IMR-90 (cell line): ENCODE results near the gene LYPD6B. TPM values are rescaled to one million over a fixed set of nuclear protein-coding genes. Genes with fewer than 3 reads are reported as not detected.

Experiments
- ATAC-seq: fragments of 200-7000 bp; cut with Tn5 transposase; 2 replicates; pipeline ENCODE4 v1.9.1; 2020; ENCODE audit warnings: low read depth, mild to moderate bottlenecking, moderate library complexity
- BruUV-seq: library from RNA; stranded (reverse); fragments of 400-500 nt; replicated peaks from 2 replicates; lab custom pipeline; 2021; lab: Mats Ljungman, UMichigan
- CTCF ChIA-PET: fragments of 300-600 bp; formaldehyde crosslinking; extraction: SDS; loops from one replicate; lab custom pipeline; 2021; ENCODE audit warnings: antibody characterized with exemption; lab: Yijun Ruan, JAX
- POLR2A ChIA-PET: fragments of 300-600 bp; sonication (Branson Sonifier 250); formaldehyde crosslinking; loops from one replicate; lab custom pipeline; 2022; ENCODE audit warnings: antibody characterized with exemption; ENCODE audit not compliant: unreplicated experiment; lab: Charles Lee
- DNase-seq: peaks from one replicate; pipeline ENCODE4 v3.0.0; 2013
- H2AFZ ChIP-seq: replicated peaks from 2 replicates; pipeline ENCODE3; 2013; ENCODE audit warnings: low read length, mild to moderate bottlenecking; ENCODE audit not compliant: poor library complexity
- H2AK5ac ChIP-seq: 2 replicates; pipeline ENCODE4 v1.6.1; 2013; ENCODE audit warnings: low read depth, low read length, inconsistent platforms
- H2AK9ac ChIP-seq: replicated peaks from 2 replicates; pipeline ENCODE3; 2013; ENCODE audit warnings: mild to moderate bottlenecking, low read depth, low read length, moderate library complexity; ENCODE audit not compliant: poor library complexity
- H2BK120ac ChIP-seq: 2 replicates; pipeline ENCODE4 v1.6.1; 2013; ENCODE audit warnings: low read depth, low read length, inconsistent platforms
- H2BK15ac ChIP-seq: 3 replicates; pipeline ENCODE4 v1.6.1; 2013; ENCODE audit warnings: low read depth, low read length, inconsistent platforms
- H2BK20ac ChIP-seq: 2 replicates; pipeline ENCODE4 v1.6.1; 2013; ENCODE audit warnings: low read depth, mild to moderate bottlenecking, inconsistent platforms, low read length, moderate library complexity
- H2BK5ac ChIP-seq: 2 replicates; pipeline ENCODE4 v1.6.1; 2013; ENCODE audit warnings: mild to moderate bottlenecking, low read depth, low read length, inconsistent platforms; ENCODE audit not compliant: poor library complexity, severe bottlenecking
- H3K14ac ChIP-seq: replicated peaks from 2 replicates; pipeline ENCODE4 v1.6.1; 2013; ENCODE audit warnings: low read depth, low read length, inconsistent platforms
- H3K18ac ChIP-seq: 2 replicates; pipeline ENCODE4 v1.6.1; 2013; ENCODE audit warnings: low read depth, low read length, control low read depth
- H3K23ac ChIP-seq: 2 replicates; pipeline ENCODE4 v1.6.1; 2013; ENCODE audit warnings: low read depth, low read length, inconsistent platforms
- H3K27ac ChIP-seq: 2 replicates; pipeline ENCODE4 v1.5.1; 2013; ENCODE audit warnings: mild to moderate bottlenecking, control low read depth, low read length; ENCODE audit not compliant: insufficient read depth
- H3K27me3 ChIP-seq: 2 replicates; pipeline ENCODE4 v1.6.1; 2013; ENCODE audit warnings: low read length; ENCODE audit not compliant: control insufficient read depth, insufficient read depth
- H3K36me3 ChIP-seq: 2 replicates; pipeline ENCODE4 v1.6.1; 2013; ENCODE audit warnings: low read length, mixed read lengths; ENCODE audit not compliant: control insufficient read depth, insufficient read depth
- H3K4ac ChIP-seq: 2 replicates; pipeline ENCODE4 v1.6.1; 2013; ENCODE audit warnings: low read depth, low read length, inconsistent platforms
- H3K4me1 ChIP-seq: 2 replicates; pipeline ENCODE4 v1.6.1; 2013; ENCODE audit warnings: low read length, mixed read lengths; ENCODE audit not compliant: control insufficient read depth, insufficient read depth
- H3K4me2 ChIP-seq: 2 replicates; pipeline ENCODE4 v1.6.1; 2013; ENCODE audit warnings: low read depth, mild to moderate bottlenecking, control low read depth, low read length, moderate library complexity
- H3K4me3 ChIP-seq: 2 replicates; pipeline ENCODE4 v1.5.1; 2013; ENCODE audit warnings: low read depth, mild to moderate bottlenecking, control low read depth, low read length, moderate library complexity; ENCODE audit not compliant: insufficient read depth
- H3K56ac ChIP-seq: 2 replicates; pipeline ENCODE4 v1.6.1; 2013; ENCODE audit warnings: low read length, inconsistent platforms; ENCODE audit not compliant: insufficient read depth; ENCODE audit errors: extremely low read depth
- H3K79me1 ChIP-seq, 2 experiments: 2 replicates each; pipeline ENCODE4 v1.6.1; 2013; ENCODE audit warnings: low read length in 2 of 2, inconsistent platforms in 1 of 2, low read depth in 1 of 2
- H3K9ac ChIP-seq: 2 replicates; pipeline ENCODE4 v1.6.1; 2013; ENCODE audit warnings: low read depth, low read length, control low read depth
- H3K9me1 ChIP-seq: 2 replicates; pipeline ENCODE4 v1.6.1; 2013; ENCODE audit warnings: low read length, inconsistent platforms; ENCODE audit not compliant: insufficient read depth
- H3K9me3 ChIP-seq: 2 replicates; pipeline ENCODE4 v1.6.1; 2013; ENCODE audit warnings: low read length; ENCODE audit not compliant: control insufficient read depth, insufficient read depth
- H4K20me1 ChIP-seq: 2 replicates; pipeline ENCODE4 v1.6.1; 2013; ENCODE audit warnings: low read length, inconsistent platforms; ENCODE audit not compliant: insufficient read depth
- H4K5ac ChIP-seq: 2 replicates; pipeline ENCODE4 v1.6.1; 2013; ENCODE audit warnings: mild to moderate bottlenecking, low read depth, low read length, control low read depth
- H4K8ac ChIP-seq, 2 experiments: 2 replicates each; pipeline ENCODE4 v1.6.1; 2013; ENCODE audit warnings: low read depth in 2 of 2, low read length in 2 of 2, control low read depth in 1 of 2, inconsistent platforms in 1 of 2
- H4K91ac ChIP-seq: 2 replicates; pipeline ENCODE4 v1.6.1; 2013; ENCODE audit warnings: low read depth, low read length, inconsistent platforms; ENCODE audit not compliant: insufficient read depth
- BHLHE40 ChIP-seq: fragments of 150-350 bp; IDR thresholded peaks from 2 replicates; pipeline ENCODE4 v1.6.1; 2016; ENCODE audit warnings: mild to moderate bottlenecking, low read depth, low read length
- CEBPB ChIP-seq: IDR thresholded peaks from 2 replicates; pipeline ENCODE4 v1.6.1; 2012; ENCODE audit warnings: low read depth, low read length, improper control_type of control experiment
- CHD1 ChIP-seq: IDR thresholded peaks from 2 replicates; pipeline ENCODE4 v1.6.1; 2012; ENCODE audit warnings: low read depth, low read length, improper control_type of control experiment
- FOS ChIP-seq: fragments of 150-350 bp; IDR thresholded peaks from 2 replicates; pipeline ENCODE4 v1.6.1; 2016; ENCODE audit warnings: low read depth, low read length
- MAFK ChIP-seq: IDR thresholded peaks from 2 replicates; pipeline ENCODE4 v1.6.1; 2012; ENCODE audit warnings: low read depth, low read length, improper control_type of control experiment
- MAZ ChIP-seq: IDR thresholded peaks from 2 replicates; pipeline ENCODE4 v1.6.1; 2012; ENCODE audit warnings: low read depth, mild to moderate bottlenecking, low read length, improper control_type of control experiment, moderate library complexity, borderline replicate concordance
- MXI1 ChIP-seq: IDR thresholded peaks from 2 replicates; pipeline ENCODE4 v1.6.1; 2012; ENCODE audit warnings: low read depth, mild to moderate bottlenecking, low read length, moderate library complexity, borderline replicate concordance
- NFE2L2 ChIP-seq: fragments of 150-350 bp; IDR thresholded peaks from 2 replicates; pipeline ENCODE4 v1.6.1; 2016; ENCODE audit warnings: low read depth, mild to moderate bottlenecking, low read length
- POLR2A ChIP-seq: IDR thresholded peaks from 2 replicates; pipeline ENCODE4 v1.6.1; 2012; ENCODE audit warnings: mild to moderate bottlenecking, low read depth, low read length
- RAD21 ChIP-seq: IDR thresholded peaks from 2 replicates; pipeline ENCODE4 v1.6.1; 2012; ENCODE audit warnings: low read length, improper control_type of control experiment
- RCOR1 ChIP-seq: IDR thresholded peaks from 2 replicates; pipeline ENCODE4 v1.6.1; 2012; ENCODE audit warnings: mild to moderate bottlenecking, low read length, improper control_type of control experiment; ENCODE audit not compliant: insufficient replicate concordance
- RFX5 ChIP-seq: IDR thresholded peaks from 2 replicates; pipeline ENCODE4 v1.8.0; 2012; ENCODE audit warnings: low read depth, mild to moderate bottlenecking, low read length, moderate library complexity
- SMC3 ChIP-seq: fragments of 150-350 bp; IDR thresholded peaks from 2 replicates; pipeline ENCODE4 v1.6.1; 2016; ENCODE audit warnings: low read depth, mild to moderate bottlenecking, antibody characterized with exemption, low read length, moderate library complexity
- WGBS, 2 experiments: methylation state at CpG; one replicate each; pipeline versions ENCODE4 v1.1.5 to v1.1.7; 2013; ENCODE audit warnings: missing lambda C conversion rate in 2 of 2; ENCODE audit not compliant: insufficient read length in 1 of 2; ENCODE audit errors: extremely low coverage in 2 of 2; 5-methylcytosine and 5-hydroxymethylcytosine counted together
- dilution Hi-C: fragments of 300-500 bp; cut with HindIII; formaldehyde crosslinking; loops from one replicate; pipeline ENCODE4 v1.14.3; 2018; ENCODE audit warnings: low sequenced_read_pairs; ENCODE audit not compliant: unreplicated experiment
- in situ Hi-C: fragments of 300-500 bp; cut with MboI; formaldehyde crosslinking; loops from 3 replicates; pipeline ENCODE4 v1.14.3; 2019; ENCODE audit warnings: low sequenced_read_pairs, inconsistent platforms, mixed read lengths
- intact Hi-C: fragments of 100-400 bp; cut with micrococcal nuclease; formaldehyde crosslinking; loops from 2 replicates; pipeline ENCODE4 v1.10.0; 2022
- polyA plus RNA-seq, 3 experiments: library from polyadenylated mRNA; depleted of rRNA; stranded (reverse); fragments of >200 nt; gene quantifications; 2 replicates each; pipeline ENCODE4 v1.2.3, GENCODE V29; 2012; ENCODE audit warnings: low replicate concordance in 1 of 3
- total RNA-seq: library from RNA; depleted of rRNA; stranded (reverse); fragments of >200 nt; gene quantifications from 2 replicates; pipeline ENCODE4 v1.2.3, GENCODE V29; 2012
- TF ChIP-seq, protein P1 (sequence below): conservative IDR thresholded peaks from 2 replicates; pipeline ENCODE4 v1.5.1; 2012; ENCODE audit warnings: mild to moderate bottlenecking, low read depth, low read length, improper control_type of control experiment
- TF ChIP-seq, protein P2 (sequence below): fragments of 150-350 bp; IDR thresholded peaks from 2 replicates; pipeline ENCODE4 v1.6.1; 2016; ENCODE audit warnings: low read depth, mild to moderate bottlenecking, low read length, moderate library complexity, borderline replicate concordance
- TF ChIP-seq, protein P3 (sequence below): fragments of 150-350 bp; IDR thresholded peaks from 2 replicates; pipeline ENCODE4 v1.6.1; 2017; ENCODE audit warnings: mild to moderate bottlenecking, antibody characterized with exemption, low read length, low read depth

The LYPD6B gene
- total and polyA plus RNA-seq, 2 of the 4 experiments (the other 2 are of a cell fraction) = 0.05 TPM; not detected in 1

DNA sequence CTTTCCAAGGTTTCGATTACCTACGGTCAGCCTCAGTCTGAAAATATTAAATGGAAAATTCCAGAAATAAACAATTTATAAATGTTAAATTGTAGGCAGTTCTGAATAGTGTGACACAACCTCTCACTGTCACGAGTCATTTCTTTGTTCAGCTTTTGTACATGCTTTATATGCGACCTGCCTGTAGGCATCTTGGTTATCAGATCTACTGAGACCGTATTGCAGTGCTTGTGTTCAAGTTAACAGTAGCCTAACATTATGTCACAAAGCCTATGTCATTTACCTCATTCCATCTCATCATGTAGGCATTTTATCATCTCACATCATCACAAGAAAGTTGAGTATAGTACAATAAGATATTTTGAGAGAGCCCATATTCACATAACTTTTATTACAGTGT, 77.3 kb downstream of the LYPD6B start:
- Histone ChIP-seq H4K8ac (no peak overlapping the region), H4K91ac (no peak overlapping the region), H3K14ac (no peak overlapping the region), H3K36me3 (no peaks in the 10 kb centered on the region), H3K27ac (no peak overlapping the region), H2BK120ac (no peak overlapping the region), H2AFZ (no peak overlapping the region), H2BK20ac (no peak overlapping the region), H2BK15ac (no peak overlapping the region), H3K79me1 (no peaks in the 10 kb centered on the region), H2AK9ac (no peak overlapping the region), H4K5ac (no peak overlapping the region), H4K20me1 (no peaks in the 10 kb centered on the region), H2BK5ac (no peak overlapping the region), H3K4me3 (no peak overlapping the region), H3K18ac (no peak overlapping the region), H3K9ac (no peak overlapping the region), H3K9me3 (no peaks in the 10 kb centered on the region), H3K4ac (no peak overlapping the region), H3K56ac (no peak overlapping the region), H3K4me1 (no peaks in the 10 kb centered on the region), H3K27me3 (no peaks in the 10 kb centered on the region), H3K4me2 (no peak overlapping the region), H3K9me1 (no peaks in the 10 kb centered on the region), H2AK5ac (no peak overlapping the region), H3K23ac (no peak overlapping the region)
- ChIA-PET CTCF (no interaction called here), POLR2A (no interaction called here)
- intact Hi-C loops = no loop called here
- dilution Hi-C loops = no loop called here
- in situ Hi-C loops = no loop called here
- TF ChIP-seq, protein P1, sequence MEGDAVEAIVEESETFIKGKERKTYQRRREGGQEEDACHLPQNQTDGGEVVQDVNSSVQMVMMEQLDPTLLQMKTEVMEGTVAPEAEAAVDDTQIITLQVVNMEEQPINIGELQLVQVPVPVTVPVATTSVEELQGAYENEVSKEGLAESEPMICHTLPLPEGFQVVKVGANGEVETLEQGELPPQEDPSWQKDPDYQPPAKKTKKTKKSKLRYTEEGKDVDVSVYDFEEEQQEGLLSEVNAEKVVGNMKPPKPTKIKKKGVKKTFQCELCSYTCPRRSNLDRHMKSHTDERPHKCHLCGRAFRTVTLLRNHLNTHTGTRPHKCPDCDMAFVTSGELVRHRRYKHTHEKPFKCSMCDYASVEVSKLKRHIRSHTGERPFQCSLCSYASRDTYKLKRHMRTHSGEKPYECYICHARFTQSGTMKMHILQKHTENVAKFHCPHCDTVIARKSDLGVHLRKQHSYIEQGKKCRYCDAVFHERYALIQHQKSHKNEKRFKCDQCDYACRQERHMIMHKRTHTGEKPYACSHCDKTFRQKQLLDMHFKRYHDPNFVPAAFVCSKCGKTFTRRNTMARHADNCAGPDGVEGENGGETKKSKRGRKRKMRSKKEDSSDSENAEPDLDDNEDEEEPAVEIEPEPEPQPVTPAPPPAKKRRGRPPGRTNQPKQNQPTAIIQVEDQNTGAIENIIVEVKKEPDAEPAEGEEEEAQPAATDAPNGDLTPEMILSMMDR = no peak
- TF ChIP-seq FOS = no peak
- no peak for TF ChIP-seq SMC3
- TF ChIP-seq MAFK = no peak
- no peak for TF ChIP-seq CEBPB
- TF ChIP-seq CHD1 = no peak
- TF ChIP-seq RAD21 = no peak
- no peak for TF ChIP-seq MAZ
- no peak for TF ChIP-seq BHLHE40
- TF ChIP-seq MXI1 = no peak
- TF ChIP-seq, protein P2, sequence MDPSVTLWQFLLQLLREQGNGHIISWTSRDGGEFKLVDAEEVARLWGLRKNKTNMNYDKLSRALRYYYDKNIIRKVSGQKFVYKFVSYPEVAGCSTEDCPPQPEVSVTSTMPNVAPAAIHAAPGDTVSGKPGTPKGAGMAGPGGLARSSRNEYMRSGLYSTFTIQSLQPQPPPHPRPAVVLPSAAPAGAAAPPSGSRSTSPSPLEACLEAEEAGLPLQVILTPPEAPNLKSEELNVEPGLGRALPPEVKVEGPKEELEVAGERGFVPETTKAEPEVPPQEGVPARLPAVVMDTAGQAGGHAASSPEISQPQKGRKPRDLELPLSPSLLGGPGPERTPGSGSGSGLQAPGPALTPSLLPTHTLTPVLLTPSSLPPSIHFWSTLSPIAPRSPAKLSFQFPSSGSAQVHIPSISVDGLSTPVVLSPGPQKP = no peak
- TF ChIP-seq POLR2A = no peak
- no peak for TF ChIP-seq RCOR1
- TF ChIP-seq, protein P3, sequence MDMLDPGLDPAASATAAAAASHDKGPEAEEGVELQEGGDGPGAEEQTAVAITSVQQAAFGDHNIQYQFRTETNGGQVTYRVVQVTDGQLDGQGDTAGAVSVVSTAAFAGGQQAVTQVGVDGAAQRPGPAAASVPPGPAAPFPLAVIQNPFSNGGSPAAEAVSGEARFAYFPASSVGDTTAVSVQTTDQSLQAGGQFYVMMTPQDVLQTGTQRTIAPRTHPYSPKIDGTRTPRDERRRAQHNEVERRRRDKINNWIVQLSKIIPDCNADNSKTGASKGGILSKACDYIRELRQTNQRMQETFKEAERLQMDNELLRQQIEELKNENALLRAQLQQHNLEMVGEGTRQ = no peak
- TF ChIP-seq RFX5 = no peak
- TF ChIP-seq NFE2L2 = no peak
- BruUV-seq = no TSS peak
- ATAC-seq = no peak
- DNase-seq = no peak
- 70% methylated on average over 2 of the region's 5 CpGs; no CpG with 5 or more reads in 1 of the 2 experiments for WGBS, 2 experiments
